Measurements from ENCODE around the gene MYMK. TPM values are rescaled to one million over a fixed set of nuclear protein-coding genes. Genes with fewer than 3 reads are reported as not detected.
"Not testable (repeated sequence)": the region's sequence is repeated elsewhere in the genome, so short reads cannot be mapped to it uniquely, and the experiment has no call there.

The MYMK gene
- total and polyA plus RNA-seq, 4 donors = not detected

- no peaks in the 10 kb centered on the region for H3K9me3 ChIP-seq (ENCODE audit: control insufficient read depth, low read length)
- H3K36me3 ChIP-seq (ENCODE audit: control insufficient read depth in 1 of 2, insufficient read depth in 2 of 2, low read length in 1 of 2) = no peaks in the 10 kb centered on the region
- H3K4me3 ChIP-seq (ENCODE audit: low read length in 2 of 2) = no peak overlapping the region
- intact Hi-C loops (cut with DNase I) = no loop called here
- no peaks in the 10 kb centered on the region for H3K4me1 ChIP-seq (ENCODE audit: control insufficient read depth in 1 of 2, insufficient read depth in 2 of 2, low read length in 2 of 2)
- 86 to 90% methylated on average over 14 of the region's 14 CpGs for WGBS, 2 donors
- H3K27ac ChIP-seq (ENCODE audit: low read depth in 1 of 2, low read length in 2 of 2) = no peak overlapping the region
- H3K27me3 ChIP-seq (ENCODE audit: control insufficient read depth in 1 of 2, insufficient read depth in 2 of 2, low read length in 1 of 2) = no peaks in the 10 kb centered on the region
- ATAC-seq (ENCODE audit: low FRiP score) = no peak
- no peak for DNase-seq
These were observed 44.5 kb upstream of the MYMK start for GRCh38 chr9:133569121-133569785.

- H3K4me1 ChIP-seq (ENCODE audit: control insufficient read depth in 1 of 2, insufficient read depth in 2 of 2, low read length in 2 of 2) = no peaks in the 10 kb centered on the region
- 93 to 95% methylated on average over 33 of the region's 33 CpGs for WGBS, 2 donors
- no peaks in the 10 kb centered on the region for H3K27me3 ChIP-seq (ENCODE audit: control insufficient read depth in 1 of 2, insufficient read depth in 2 of 2, low read length in 1 of 2)
- H3K4me3 ChIP-seq (ENCODE audit: low read length in 2 of 2) = no peak overlapping the region
- ATAC-seq (ENCODE audit: low FRiP score) (no peak), DNase-seq (no peak)
- intact Hi-C loops (cut with DNase I) = no loop called here
- H3K36me3 ChIP-seq (ENCODE audit: control insufficient read depth in 1 of 2, insufficient read depth in 2 of 2, low read length in 1 of 2) = no peaks in the 10 kb centered on the region
- H3K27ac ChIP-seq (ENCODE audit: low read depth in 1 of 2, low read length in 2 of 2) = no peak overlapping the region
- H3K9me3 ChIP-seq (ENCODE audit: control insufficient read depth, low read length) = no peaks in the 10 kb centered on the region
These were observed 43.4 kb upstream of the MYMK start for GRCh38 chr9:133568186-133568585.

- no peaks in the 10 kb centered on the region for H3K4me1 ChIP-seq (ENCODE audit: control insufficient read depth in 1 of 2, insufficient read depth in 2 of 2, low read length in 2 of 2)
- no peak overlapping the region for H3K27ac ChIP-seq (ENCODE audit: low read depth in 1 of 2, low read length in 2 of 2)
- H3K4me3 ChIP-seq (ENCODE audit: low read length in 2 of 2) = no peak overlapping the region
- WGBS, 2 donors = 93% methylated on average over 16 to 17 of the region's 17 CpGs
- H3K9me3 ChIP-seq (ENCODE audit: control insufficient read depth, low read length) = no peaks in the 10 kb centered on the region
- H3K27me3 ChIP-seq (ENCODE audit: control insufficient read depth in 1 of 2, insufficient read depth in 2 of 2, low read length in 1 of 2) = no peaks in the 10 kb centered on the region
- intact Hi-C loops (cut with DNase I) = no loop called here
- ATAC-seq (ENCODE audit: low FRiP score) (no peak), DNase-seq (no peak)
- no peaks in the 10 kb centered on the region for H3K36me3 ChIP-seq (ENCODE audit: control insufficient read depth in 1 of 2, insufficient read depth in 2 of 2, low read length in 1 of 2)
These were observed 42.1 kb upstream of the MYMK start for GRCh38 chr9:133566817-133567216.

GRCh38 chr9:133566382-133566781 lies 41.6 kb upstream of the MYMK start:
- DNase-seq = no peak
- no peak for ATAC-seq (ENCODE audit: low FRiP score)
- no peaks in the 10 kb centered on the region for H3K9me3 ChIP-seq (ENCODE audit: control insufficient read depth, low read length)
- H3K27ac ChIP-seq (ENCODE audit: low read depth in 1 of 2, low read length in 2 of 2) = no peak overlapping the region
- no peaks in the 10 kb centered on the region for H3K36me3 ChIP-seq (ENCODE audit: control insufficient read depth in 1 of 2, insufficient read depth in 2 of 2, low read length in 1 of 2)
- no peaks in the 10 kb centered on the region for H3K4me1 ChIP-seq (ENCODE audit: control insufficient read depth in 1 of 2, insufficient read depth in 2 of 2, low read length in 2 of 2)
- H3K4me3 ChIP-seq (ENCODE audit: low read length in 2 of 2) = no peak overlapping the region
- H3K27me3 ChIP-seq (ENCODE audit: control insufficient read depth in 1 of 2, insufficient read depth in 2 of 2, low read length in 1 of 2) = no peaks in the 10 kb centered on the region
- intact Hi-C loops (cut with DNase I) = no loop called here
- WGBS, 2 donors = 94% methylated on average over 13 to 14 of the region's 14 CpGs

- Histone ChIP-seq H3K27me3 (ENCODE audit: control insufficient read depth in 1 of 2, insufficient read depth in 2 of 2, low read length in 1 of 2) (no peaks in the 10 kb centered on the region), H3K9me3 (ENCODE audit: control insufficient read depth, low read length) (no peaks in the 10 kb centered on the region), H3K27ac (ENCODE audit: low read depth in 1 of 2, low read length in 2 of 2) (no peak overlapping the region), H3K36me3 (ENCODE audit: control insufficient read depth in 1 of 2, insufficient read depth in 2 of 2, low read length in 1 of 2) (no peaks in the 10 kb centered on the region), H3K4me3 (ENCODE audit: low read length in 2 of 2) (no peak overlapping the region), H3K4me1 (ENCODE audit: control insufficient read depth in 1 of 2, insufficient read depth in 2 of 2, low read length in 2 of 2) (no peaks in the 10 kb centered on the region)
- 81 to 88% methylated on average over 11 of the region's 11 CpGs for WGBS, 2 donors
- ATAC-seq (ENCODE audit: low FRiP score) (peak; percentile 36), DNase-seq (no peak)
- intact Hi-C loops (cut with DNase I) = no loop called here
These were observed 39.8 kb upstream of the MYMK start for GRCh38 chr9:133564451-133565116.

GRCh38 chr9:133563814-133564213 lies 39.1 kb upstream of the MYMK start:
- H3K4me3 ChIP-seq (ENCODE audit: low read length in 2 of 2); ATAC-seq (ENCODE audit: low FRiP score); H3K9me3 ChIP-seq (ENCODE audit: control insufficient read depth, low read length); DNase-seq; H3K36me3 ChIP-seq (ENCODE audit: control insufficient read depth in 1 of 2, insufficient read depth in 2 of 2, low read length in 1 of 2); H3K27me3 ChIP-seq (ENCODE audit: control insufficient read depth in 1 of 2, insufficient read depth in 2 of 2, low read length in 1 of 2); H3K27ac ChIP-seq (ENCODE audit: low read depth in 1 of 2, low read length in 2 of 2); intact Hi-C loops (cut with DNase I); H3K4me1 ChIP-seq (ENCODE audit: control insufficient read depth in 1 of 2, insufficient read depth in 2 of 2, low read length in 2 of 2): not testable (repeated sequence)

- intact Hi-C loops (cut with DNase I) = no loop called here
- Histone ChIP-seq H3K36me3 (ENCODE audit: control insufficient read depth in 1 of 2, insufficient read depth in 2 of 2, low read length in 1 of 2) (no peaks in the 10 kb centered on the region), H3K4me3 (ENCODE audit: low read length in 2 of 2) (no peak overlapping the region), H3K9me3 (ENCODE audit: control insufficient read depth, low read length) (no peaks in the 10 kb centered on the region), H3K27ac (ENCODE audit: low read depth in 1 of 2, low read length in 2 of 2) (no peak overlapping the region), H3K27me3 (ENCODE audit: control insufficient read depth in 1 of 2, insufficient read depth in 2 of 2, low read length in 1 of 2) (no peaks in the 10 kb centered on the region), H3K4me1 (ENCODE audit: control insufficient read depth in 1 of 2, insufficient read depth in 2 of 2, low read length in 2 of 2) (no peaks in the 10 kb centered on the region)
- DNase-seq (no peak), ATAC-seq (ENCODE audit: low FRiP score) (no peak)
- 18 to 26% methylated on average over 14 of the region's 14 CpGs for WGBS, 2 donors
These were observed 38.6 kb upstream of the MYMK start for GRCh38 chr9:133563291-133563796.

- H3K27ac ChIP-seq (ENCODE audit: low read depth in 1 of 2, low read length in 2 of 2) = no peak overlapping the region
- WGBS, 2 donors = 92 to 94% methylated on average over 30 to 54 of the region's 54 CpGs
These were observed 38.0 kb upstream of the MYMK start for GRCh38 chr9:133562611-133563290.

More at GRCh38 chr9:133562611-133563290, 38.0 kb upstream of the MYMK start:
- ATAC-seq (ENCODE audit: low FRiP score) (no peak), DNase-seq (no peak)
- Histone ChIP-seq H3K4me1 (ENCODE audit: control insufficient read depth in 1 of 2, insufficient read depth in 2 of 2, low read length in 2 of 2) (no peaks in the 10 kb centered on the region), H3K9me3 (ENCODE audit: control insufficient read depth, low read length) (no peaks in the 10 kb centered on the region), H3K27me3 (ENCODE audit: control insufficient read depth in 1 of 2, insufficient read depth in 2 of 2, low read length in 1 of 2) (no peaks in the 10 kb centered on the region), H3K36me3 (ENCODE audit: control insufficient read depth in 1 of 2, insufficient read depth in 2 of 2, low read length in 1 of 2) (no peaks in the 10 kb centered on the region), H3K4me3 (ENCODE audit: low read length in 2 of 2) (no peak overlapping the region)
- intact Hi-C loops (cut with DNase I) = no loop called here

Measured in aorta (tissue), 5 donors.